Endothelial cell of umbilical vein (primary cell): ENCODE measurements around the gene CACNA2D1.

Experiments
- EZH2 ChIP-seq: IDR thresholded peaks from 2 replicates; pipeline ENCODE4 v1.6.1; 2012; ENCODE audit warnings: borderline replicate concordance, low read depth, mild to moderate bottlenecking, moderate library complexity, low read length, inconsistent platforms; ENCODE audit not compliant: severe bottlenecking
- FOS ChIP-seq: IDR thresholded peaks from 2 replicates; pipeline ENCODE4 v1.6.1; 2011; ENCODE audit warnings: mild to moderate bottlenecking, low read length, moderate library complexity, borderline replicate concordance; ENCODE audit not compliant: insufficient read depth
- TF ChIP-seq, protein P1 (sequence below), 2 donors: IDR thresholded peaks; 1 replicate in 1 of 2; 2 replicates in 1 of 2; pipeline ENCODE4 v1.5.1; 2011; ENCODE audit warnings: low read length in 2 of 2, mild to moderate bottlenecking in 2 of 2, moderate library complexity in 2 of 2, control low read depth in 1 of 2, inconsistent platforms in 1 of 2, low read depth in 1 of 2; ENCODE audit not compliant: insufficient read depth in 1 of 2; ENCODE audit errors: extremely low read depth in 1 of 2

DNA sequence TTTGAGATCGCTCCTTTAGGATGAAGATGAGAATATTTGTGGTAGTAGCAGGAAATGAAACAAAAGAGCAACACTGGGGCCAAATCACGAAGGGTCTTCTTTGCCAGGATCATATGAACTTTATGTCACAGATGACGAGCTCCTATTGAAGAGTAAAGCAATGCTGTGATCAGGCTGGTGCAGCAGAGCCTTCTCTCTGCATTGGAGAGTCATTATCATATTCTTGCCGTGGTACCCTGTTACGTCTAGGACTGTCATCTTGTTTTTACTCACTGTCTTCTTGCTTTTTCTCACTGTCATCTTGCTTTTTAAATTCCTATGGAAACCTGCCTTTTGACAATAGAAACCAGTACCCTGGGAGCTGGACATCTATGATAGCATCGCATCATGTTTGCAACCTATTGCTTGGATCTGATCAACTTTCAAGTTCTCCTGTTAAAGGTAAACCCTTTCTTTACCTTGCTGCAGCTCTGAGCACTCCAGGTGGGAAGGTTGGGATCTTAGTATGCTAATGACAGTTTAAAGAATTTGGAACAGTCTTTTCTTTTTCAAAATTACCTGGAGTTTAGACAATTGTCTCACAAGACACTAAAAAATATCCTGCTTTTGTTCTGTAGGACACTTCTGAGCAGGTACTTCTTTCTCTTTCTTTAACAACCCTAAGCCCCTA, 27.9 kb upstream of the CACNA2D1 start:
- TF ChIP-seq FOS, result no peak
- TF ChIP-seq EZH2, result no peak
- TF ChIP-seq, protein P1, sequence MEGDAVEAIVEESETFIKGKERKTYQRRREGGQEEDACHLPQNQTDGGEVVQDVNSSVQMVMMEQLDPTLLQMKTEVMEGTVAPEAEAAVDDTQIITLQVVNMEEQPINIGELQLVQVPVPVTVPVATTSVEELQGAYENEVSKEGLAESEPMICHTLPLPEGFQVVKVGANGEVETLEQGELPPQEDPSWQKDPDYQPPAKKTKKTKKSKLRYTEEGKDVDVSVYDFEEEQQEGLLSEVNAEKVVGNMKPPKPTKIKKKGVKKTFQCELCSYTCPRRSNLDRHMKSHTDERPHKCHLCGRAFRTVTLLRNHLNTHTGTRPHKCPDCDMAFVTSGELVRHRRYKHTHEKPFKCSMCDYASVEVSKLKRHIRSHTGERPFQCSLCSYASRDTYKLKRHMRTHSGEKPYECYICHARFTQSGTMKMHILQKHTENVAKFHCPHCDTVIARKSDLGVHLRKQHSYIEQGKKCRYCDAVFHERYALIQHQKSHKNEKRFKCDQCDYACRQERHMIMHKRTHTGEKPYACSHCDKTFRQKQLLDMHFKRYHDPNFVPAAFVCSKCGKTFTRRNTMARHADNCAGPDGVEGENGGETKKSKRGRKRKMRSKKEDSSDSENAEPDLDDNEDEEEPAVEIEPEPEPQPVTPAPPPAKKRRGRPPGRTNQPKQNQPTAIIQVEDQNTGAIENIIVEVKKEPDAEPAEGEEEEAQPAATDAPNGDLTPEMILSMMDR (IDR thresholded peaks at IDR 0.05; ENCODE audit: extremely low read depth in 1 of 2, insufficient read depth in 1 of 2, low read depth in 1 of 2, low read length in 2 of 2), result no peak
